GM19372 (cell line): ENCODE measurements around the gene TTR.

Source experiments
- ATAC-seq: cut with Tn5 transposase; IDR thresholded peaks from one replicate; pipeline ENCODE4 v1.9.1; 2021; ENCODE audit warnings: mild to moderate bottlenecking, low read depth, moderate library complexity; ENCODE audit not compliant: unreplicated experiment

TTR gene

DNA sequence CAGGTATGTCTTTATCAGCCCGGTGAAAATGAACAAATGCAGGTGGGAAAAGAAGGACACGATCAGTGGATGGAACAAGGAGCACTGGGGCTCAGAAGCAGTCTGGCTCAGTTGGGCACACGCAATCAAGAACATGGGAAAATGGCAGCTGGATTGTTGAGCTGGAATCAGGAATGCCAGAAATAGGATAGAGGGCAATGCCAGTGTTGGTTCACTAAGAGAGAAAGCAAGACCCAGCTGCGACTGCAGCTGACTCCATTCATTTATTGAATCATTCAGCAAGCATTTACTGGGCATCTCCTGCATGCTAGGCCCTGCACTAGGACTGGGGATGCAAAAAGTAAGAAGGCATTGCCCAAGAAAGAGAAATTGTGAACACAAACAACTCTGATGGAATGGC, 13.6 kb upstream of the TTR start:
- no peak for ATAC-seq

- ATAC-seq: no peak
These were observed 12.3 kb upstream of the TTR start for GRCh38 chr18:31579375-31579774.

DNA sequence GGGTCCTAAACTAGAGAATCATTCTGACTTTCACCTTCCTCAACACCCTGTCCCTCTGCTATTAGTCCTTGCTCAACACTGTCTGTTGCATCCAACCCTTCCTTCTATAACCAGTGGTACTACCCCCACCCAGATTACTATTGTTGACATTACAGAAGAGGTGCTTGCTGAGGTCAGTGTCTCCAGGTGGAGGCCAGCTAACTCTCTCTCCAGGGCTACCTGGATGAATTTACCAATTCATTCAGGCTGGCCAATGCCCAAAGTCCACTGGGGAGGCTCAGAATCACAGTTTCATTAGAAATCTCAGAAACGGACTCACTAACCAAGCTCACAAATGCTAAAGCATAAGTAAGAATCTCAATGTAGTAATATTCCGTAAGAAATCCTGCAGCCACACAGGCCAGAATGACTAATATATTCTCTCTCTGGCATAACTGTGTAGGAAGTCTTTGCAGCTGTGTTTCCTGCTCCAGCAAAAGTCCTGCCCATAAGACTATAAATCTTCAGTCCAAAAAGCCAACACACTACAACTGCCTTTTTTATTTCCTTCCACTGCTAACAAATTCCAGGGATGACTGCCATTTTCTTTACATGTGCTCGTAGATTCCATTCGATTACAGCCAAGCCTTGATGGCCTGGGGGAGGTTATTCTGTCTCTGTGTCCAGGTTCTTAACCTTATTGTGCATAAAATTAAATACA, 10.0 kb upstream of the TTR start:
- ATAC-seq: no peak

GRCh38 chr18:31583185-31583854, 8.4 kb upstream of the TTR start:
- ATAC-seq: no peak

- ATAC-seq: no peak
These were observed 5.7 kb upstream of the TTR start for GRCh38 chr18:31585991-31586390.

DNA sequence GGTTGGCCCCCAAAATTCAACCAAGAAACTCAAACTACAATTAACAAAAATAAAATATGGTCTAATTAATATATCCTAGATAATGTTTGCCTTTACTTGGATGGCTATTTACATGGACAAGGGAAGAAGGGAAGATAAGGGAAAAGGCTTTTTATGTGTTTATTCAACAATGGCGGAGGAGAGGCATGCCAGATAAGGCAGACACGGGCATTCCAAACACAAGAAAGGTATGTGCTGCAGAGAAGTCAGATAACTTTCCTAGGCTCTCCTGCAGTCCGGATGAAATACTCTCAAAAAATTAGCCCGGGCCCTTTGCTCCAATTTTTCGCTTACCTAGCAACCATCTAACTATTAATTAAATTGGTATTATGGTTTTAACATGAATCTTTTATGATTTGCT, 5.1 kb upstream of the TTR start:
- ATAC-seq: no peak

DNA sequence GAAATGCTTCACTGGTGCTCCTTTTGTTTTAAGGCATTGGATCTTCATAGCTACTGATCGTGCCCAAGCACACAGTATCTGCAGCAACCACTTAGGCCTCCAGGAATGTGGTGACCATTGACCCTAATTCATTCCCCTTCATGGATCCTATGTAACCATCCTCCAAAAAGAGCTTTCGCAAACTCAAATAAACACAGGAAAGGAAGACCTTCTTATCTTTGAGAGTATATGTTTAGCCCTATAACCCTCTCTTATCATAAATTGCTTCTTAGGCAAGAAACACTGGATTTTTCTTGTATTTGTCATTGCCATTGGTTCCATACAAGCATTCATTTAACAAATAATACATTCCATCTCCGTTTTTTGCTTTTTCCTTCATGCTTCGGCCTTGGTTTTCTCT, 4.1 kb upstream of the TTR start:
- ATAC-seq: no peak

DNA sequence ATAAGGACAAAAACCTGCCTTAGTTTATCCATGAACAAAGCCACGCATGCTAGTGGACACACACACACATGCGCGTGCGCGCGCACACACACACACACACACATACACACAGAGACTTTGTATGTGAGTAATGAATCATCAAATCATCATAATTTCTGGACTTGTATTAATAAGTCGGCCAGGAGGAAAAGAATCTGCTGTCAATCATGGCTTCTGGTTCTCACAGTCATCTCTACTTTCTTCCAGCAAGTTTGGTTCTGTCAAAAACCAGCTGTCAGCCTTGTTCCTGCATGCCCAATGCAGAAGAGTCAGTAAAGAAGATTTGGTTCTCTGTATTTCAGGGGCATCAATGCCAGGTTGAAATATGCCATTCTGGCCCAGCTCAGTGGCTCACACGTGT, 1.1 kb upstream of the TTR start:
- ATAC-seq: no peak

- no peak for ATAC-seq
These were observed 564 bp upstream of the TTR start for GRCh38 chr18:31591113-31591512.

- no peak for ATAC-seq
These were observed 955 bp downstream of the TTR start for GRCh38 chr18:31592506-31593157.

DNA sequence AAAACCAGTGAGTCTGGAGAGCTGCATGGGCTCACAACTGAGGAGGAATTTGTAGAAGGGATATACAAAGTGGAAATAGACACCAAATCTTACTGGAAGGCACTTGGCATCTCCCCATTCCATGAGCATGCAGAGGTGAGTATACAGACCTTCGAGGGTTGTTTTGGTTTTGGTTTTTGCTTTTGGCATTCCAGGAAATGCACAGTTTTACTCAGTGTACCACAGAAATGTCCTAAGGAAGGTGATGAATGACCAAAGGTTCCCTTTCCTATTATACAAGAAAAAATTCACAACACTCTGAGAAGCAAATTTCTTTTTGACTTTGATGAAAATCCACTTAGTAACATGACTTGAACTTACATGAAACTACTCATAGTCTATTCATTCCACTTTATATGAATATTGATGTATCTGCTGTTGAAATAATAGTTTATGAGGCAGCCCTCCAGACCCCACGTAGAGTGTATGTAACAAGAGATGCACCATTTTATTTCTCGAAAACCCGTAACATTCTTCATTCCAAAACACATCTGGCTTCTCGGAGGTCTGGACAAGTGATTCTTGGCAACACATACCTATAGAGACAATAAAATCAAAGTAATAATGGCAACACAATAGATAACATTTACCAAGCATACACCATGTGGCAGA, 3.6 kb downstream of the TTR start:
- no peak for ATAC-seq

GRCh38 chr18:31596081-31596872, 4.6 kb downstream of the TTR start:
- ATAC-seq: no peak

GRCh38 chr18:31598021-31598805, 6.5 kb downstream of the TTR start:
- no peak for ATAC-seq

DNA sequence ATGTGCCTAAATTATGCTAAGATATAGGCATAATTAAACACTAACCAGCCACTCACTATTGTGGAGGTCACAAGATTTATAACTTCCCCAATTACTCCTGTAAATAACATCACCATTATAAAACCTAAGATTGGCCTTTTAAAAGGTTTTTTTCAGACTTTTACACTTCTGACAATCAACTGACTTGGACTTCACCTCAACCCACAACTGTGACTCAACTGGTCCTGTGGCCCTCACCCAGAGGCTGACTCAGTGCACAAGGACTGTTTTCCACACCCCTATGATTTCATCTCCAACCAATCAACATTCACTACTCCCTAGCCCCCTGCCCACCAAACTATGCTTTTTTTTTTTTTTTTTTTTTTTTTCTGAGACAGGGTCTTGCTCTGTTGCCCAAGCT, 11.6 kb downstream of the TTR start:
- ATAC-seq: no peak

- ATAC-seq: no peak
These were observed 14.6 kb downstream of the TTR start for GRCh38 chr18:31606265-31606664.

GRCh38 chr18:31607384-31607783, 15.7 kb downstream of the TTR start:
- no peak for ATAC-seq

GRCh38 chr18:31609886-31610285, 18.2 kb downstream of the TTR start:
- no peak for ATAC-seq

DNA sequence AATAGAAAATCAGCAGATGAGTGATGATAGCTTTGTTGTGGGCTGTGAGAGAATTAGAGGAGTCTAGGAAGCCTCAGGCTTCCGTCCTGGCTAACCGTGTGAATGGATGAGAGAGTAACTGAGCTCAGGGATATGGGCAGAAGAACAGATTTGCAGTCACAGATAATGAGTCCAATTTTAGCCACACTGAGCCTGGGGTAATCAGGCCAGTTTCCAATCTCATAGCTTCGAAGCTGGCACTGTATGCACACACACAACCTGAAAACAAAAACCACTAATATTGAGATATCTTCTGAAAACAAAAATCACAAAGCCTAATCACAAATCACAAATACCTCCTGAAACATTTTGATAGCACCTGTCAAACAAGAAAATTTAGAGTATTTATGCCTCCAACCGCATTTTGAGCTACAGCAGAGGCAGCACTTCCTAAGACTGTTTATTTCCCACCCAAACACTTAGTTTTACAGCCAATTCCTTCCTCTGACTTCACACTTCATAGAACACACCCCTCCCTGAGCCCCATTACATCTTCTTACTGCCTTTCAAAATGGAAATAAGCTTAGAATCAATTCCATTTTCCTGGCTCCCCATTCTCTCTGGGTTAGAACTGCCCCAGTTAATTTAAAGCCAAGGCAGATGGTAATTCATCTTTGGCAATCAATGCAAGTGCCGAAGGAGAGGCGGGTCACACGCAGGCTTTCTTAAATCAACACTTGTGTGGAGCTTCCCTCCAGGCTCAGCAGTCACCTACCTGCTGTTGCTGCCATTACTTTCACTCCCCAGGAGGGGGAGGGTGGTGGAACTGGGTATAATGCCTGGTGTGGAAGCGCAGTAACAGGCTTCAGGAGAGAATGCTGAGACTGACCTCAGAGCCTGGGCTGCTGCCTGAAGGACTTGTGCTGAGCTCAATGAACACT, 18.9 kb downstream of the TTR start:
- no peak for ATAC-seq

DNA sequence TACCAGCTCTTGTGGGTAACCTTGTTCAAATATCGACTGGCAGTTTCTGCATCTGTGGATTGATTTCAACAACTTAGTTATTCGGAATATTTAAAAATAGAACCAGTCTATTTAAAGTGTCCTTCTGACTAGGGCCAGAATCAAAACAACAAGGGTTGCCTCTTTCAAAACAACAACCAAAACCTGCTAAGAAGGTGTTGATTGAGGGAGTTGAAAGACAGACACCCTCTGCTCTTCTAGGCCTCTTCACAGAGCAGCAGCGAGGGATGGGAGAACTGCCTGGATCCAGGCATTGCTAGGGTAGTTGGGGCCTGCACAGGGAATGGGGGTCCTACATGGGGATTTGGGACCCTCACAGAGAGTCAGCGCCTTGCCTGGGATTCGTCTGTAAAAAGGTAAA, 19.8 kb downstream of the TTR start:
- ATAC-seq: no peak
